H1 (cell line): ENCODE data around the gene CCNH.

Experiments
- CBX8 ChIP-seq: fragments of 300-800, 300-1000 bp; sonication (generic); IDR thresholded peaks from 2 replicates; pipeline ENCODE4 v1.7.1; 2016; ENCODE audit warnings: low read depth, low read length, borderline replicate concordance
- EGR1 ChIP-seq: IDR thresholded peaks from 2 replicates; pipeline ENCODE4 v1.6.1; 2011; ENCODE audit warnings: low read depth, low read length, borderline replicate concordance
- MAFK ChIP-seq: IDR thresholded peaks from 2 replicates; pipeline ENCODE4 v1.6.1; 2012; ENCODE audit warnings: low read depth, mild to moderate bottlenecking, improper control_type of control experiment, low read length
- RAD21 ChIP-seq, 2 experiments: IDR thresholded peaks in 1 of 2; conservative IDR thresholded peaks in 1 of 2; 2 replicates each; pipeline ENCODE4 v1.6.1; 2011; ENCODE audit warnings: low read depth in 2 of 2, low read length in 2 of 2, improper control_type of control experiment in 1 of 2, inconsistent platforms in 1 of 2, mild to moderate bottlenecking in 1 of 2, moderate library complexity in 1 of 2
- SIN3A ChIP-seq, 2 experiments: IDR thresholded peaks in 1 of 2; conservative IDR thresholded peaks in 1 of 2; 2 replicates each; pipeline ENCODE4 v1.6.1; 2011 to 2012; ENCODE audit warnings: low read length in 2 of 2, improper control_type of control experiment in 1 of 2, low read depth in 1 of 2, mild to moderate bottlenecking in 1 of 2
- SP1 ChIP-seq: IDR thresholded peaks from 2 replicates; pipeline ENCODE4 v1.6.1; 2011; ENCODE audit warnings: low read depth, low read length
- TF ChIP-seq, protein P1 (sequence below), 3 experiments: IDR thresholded peaks; 1 replicate in 2 of 3; 2 replicates in 1 of 3; pipeline versions ENCODE4 v1.5.1 to v1.6.1; 2011; ENCODE audit warnings: low read length in 3 of 3, mild to moderate bottlenecking in 3 of 3, inconsistent platforms in 2 of 3, low read depth in 1 of 3, moderate library complexity in 1 of 3; ENCODE audit not compliant: insufficient read depth in 1 of 3; ENCODE audit errors: control extremely low read depth in 1 of 3
- TF ChIP-seq, protein P2 (sequence below): IDR thresholded peaks from 2 replicates; pipeline ENCODE4 v1.6.1; 2011; ENCODE audit warnings: low read length, improper control_type of control experiment

DNA sequence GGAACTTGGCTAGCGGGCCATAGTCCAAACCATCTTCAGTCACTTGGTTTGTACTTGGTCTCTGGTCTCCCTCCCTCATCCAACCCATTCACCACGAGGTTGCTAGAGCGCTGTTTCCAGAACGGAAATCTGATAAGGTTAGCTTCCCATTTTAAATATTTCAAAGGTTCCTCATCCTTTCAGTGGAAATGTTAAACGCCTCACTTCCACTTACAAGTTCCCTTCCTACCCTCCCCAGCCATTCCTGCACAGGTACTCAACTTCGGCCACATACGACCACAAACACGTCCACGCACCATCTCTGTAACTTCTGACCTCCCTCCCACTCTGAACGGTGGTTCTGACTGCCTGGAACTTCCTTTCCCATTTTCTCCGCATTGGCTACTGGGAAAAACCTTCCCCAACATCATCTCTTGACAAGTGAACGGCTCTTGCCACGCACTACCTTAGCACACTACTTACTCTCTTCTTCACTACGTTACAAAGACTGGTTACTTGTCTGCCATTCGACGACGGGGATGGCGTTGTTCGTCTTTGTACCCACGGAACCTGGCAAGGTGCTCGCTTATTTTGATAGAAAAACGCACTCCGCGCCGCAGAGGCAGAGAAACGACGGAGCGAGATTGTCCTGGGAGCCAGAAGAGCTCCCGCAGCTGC, 629 bp downstream of the CCNH start:
- TF ChIP-seq SP1 (no peak), EGR1 (no peak), MAFK (no peak), CBX8 (no peak), RAD21 (IDR thresholded peaks at IDR 0.05 in 1 of 2, conservative IDR thresholded peaks at IDR 0.05 in 1 of 2; ENCODE audit: low read depth in 2 of 2, low read length in 2 of 2) (no peak), SIN3A (conservative IDR thresholded peaks at IDR 0.05 in 1 of 2, IDR thresholded peaks at IDR 0.05 in 1 of 2; ENCODE audit: low read depth in 1 of 2, low read length in 2 of 2) (0 out of 4 replicates have a peak, but pooled peaks of 1 of the 2 experiments have one; percentile 13)
- TF ChIP-seq, protein P1, sequence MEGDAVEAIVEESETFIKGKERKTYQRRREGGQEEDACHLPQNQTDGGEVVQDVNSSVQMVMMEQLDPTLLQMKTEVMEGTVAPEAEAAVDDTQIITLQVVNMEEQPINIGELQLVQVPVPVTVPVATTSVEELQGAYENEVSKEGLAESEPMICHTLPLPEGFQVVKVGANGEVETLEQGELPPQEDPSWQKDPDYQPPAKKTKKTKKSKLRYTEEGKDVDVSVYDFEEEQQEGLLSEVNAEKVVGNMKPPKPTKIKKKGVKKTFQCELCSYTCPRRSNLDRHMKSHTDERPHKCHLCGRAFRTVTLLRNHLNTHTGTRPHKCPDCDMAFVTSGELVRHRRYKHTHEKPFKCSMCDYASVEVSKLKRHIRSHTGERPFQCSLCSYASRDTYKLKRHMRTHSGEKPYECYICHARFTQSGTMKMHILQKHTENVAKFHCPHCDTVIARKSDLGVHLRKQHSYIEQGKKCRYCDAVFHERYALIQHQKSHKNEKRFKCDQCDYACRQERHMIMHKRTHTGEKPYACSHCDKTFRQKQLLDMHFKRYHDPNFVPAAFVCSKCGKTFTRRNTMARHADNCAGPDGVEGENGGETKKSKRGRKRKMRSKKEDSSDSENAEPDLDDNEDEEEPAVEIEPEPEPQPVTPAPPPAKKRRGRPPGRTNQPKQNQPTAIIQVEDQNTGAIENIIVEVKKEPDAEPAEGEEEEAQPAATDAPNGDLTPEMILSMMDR (IDR thresholded peaks at IDR 0.05; ENCODE audit: control extremely low read depth in 1 of 3, insufficient read depth in 1 of 3, low read depth in 1 of 3, low read length in 3 of 3) = no peak
- TF ChIP-seq, protein P2, sequence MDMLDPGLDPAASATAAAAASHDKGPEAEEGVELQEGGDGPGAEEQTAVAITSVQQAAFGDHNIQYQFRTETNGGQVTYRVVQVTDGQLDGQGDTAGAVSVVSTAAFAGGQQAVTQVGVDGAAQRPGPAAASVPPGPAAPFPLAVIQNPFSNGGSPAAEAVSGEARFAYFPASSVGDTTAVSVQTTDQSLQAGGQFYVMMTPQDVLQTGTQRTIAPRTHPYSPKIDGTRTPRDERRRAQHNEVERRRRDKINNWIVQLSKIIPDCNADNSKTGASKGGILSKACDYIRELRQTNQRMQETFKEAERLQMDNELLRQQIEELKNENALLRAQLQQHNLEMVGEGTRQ = no peak
